Right kidney (tissue), 1 donor: ENCODE data around the gene ZNF862.
"Not testable (repeated sequence)": the region's sequence is repeated elsewhere in the genome, so short reads cannot be mapped to it uniquely, and the experiment has no call there.

Experiments used
- DNase-seq: peaks from one replicate; pipeline ENCODE4 v3.0.0-alpha.2; 2016

Gene ZNF862

DNA sequence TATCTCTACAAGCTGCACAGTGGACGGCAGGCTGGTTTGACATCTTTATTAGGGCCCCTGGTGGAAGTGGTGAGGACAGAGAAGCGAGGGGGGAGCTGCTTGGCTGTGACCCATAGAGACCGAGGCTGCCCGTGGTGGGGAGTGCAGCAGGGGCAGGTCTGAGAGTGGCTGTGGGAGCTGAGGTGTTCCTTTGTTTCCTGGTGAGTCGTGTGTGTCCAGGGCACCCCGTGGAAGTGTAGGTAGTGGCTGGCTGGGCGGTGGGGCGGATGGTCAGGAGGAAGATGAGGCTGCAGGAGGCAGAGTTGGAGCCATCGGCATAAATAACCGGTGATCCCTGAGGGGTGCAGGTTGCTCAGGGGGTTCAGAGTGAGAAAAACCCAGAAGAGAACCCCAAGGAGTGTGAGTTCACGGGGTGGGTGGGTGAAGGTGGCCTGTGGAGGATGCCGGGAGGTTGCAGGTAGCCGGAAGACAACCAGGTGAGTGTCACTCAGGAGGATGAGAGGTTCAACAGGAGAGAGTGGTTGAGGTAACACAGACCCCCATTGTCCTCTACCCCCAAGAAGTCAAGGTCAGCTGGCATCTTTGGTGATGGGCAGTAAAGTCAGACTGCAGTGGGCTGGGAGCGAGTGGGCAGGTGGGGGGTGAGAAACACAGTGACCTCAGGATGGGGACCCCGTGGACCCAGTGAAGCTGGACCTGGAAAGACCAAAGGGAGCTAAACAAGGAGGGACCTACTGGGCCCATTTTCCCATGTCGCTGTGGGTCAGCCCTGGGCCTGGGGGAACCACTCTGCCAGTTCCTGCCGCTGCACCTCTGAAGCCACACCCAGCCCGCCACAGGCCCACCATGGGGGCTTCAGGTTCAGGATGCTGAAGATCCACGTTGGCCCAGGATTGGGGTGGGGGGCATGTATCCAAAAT lies 43.4 kb downstream of the ZNF862 start:
- DNase-seq: no peak

DNA sequence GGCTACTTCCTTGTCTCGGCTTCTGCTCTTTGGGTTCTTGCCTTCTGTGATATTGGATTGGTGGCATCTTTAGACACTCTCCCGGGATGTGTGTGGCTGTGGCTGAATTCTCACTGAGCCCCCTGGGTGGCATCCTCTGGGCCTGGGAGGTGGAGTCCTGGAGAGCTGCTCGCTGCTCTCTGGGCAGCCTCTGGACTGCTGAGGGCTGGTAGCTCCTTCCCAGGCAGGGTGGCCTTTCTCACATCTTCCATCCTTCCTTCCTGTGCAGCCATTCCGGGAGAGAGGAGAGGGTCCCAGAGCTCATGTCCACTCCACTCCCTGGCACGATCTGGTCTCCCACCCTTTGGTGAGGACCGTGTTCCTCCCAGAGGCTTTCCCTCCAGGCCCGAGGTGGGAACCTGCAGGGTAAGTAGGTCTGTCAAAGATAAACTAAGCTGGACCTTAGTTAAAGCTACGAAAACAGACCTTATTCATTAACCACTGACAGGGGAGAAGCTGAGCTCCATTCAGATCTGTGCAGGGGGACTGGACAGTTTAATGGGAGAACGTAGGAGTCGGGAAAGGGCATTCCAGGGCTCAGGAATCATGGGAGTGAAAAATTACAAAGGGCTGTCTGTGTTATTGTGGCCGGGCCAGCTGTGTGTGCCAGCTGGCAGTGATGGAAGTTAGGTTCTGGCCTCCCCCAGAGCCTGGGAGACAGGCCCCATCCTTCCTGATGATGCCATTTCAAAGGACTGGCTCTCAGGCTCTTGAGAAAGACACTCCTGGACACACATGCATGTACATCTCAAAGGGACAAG lies 44.3 kb downstream of the ZNF862 start:
- DNase-seq: no peak

GRCh38 chr7:149883048-149883438 lies 44.9 kb downstream of the ZNF862 start:
- no peak for DNase-seq

DNA sequence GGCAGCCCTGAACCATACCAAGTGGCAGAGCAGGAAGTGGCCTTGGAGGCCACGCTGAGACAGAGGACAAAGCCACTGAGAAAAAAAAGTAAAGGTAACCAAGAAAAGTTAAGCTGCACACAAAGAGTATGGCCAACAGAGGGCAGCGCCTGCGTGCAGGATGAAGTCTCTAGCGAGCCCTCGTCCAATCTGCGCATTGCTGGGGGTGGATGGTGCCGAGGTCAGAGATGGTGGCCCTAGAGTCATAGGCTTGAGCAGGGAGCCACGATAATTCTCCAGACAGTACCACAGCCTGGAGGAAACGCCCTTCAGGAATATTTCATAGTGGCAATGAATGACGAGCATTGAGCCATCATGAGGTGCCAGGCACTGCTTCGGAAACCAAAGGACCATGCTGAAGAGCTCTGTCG lies 45.3 kb downstream of the ZNF862 start:
- DNase-seq: peak; percentile 49

GRCh38 chr7:149884016-149884415 lies 45.8 kb downstream of the ZNF862 start:
- DNase-seq: no peak

GRCh38 chr7:149884541-149884940 lies 46.4 kb downstream of the ZNF862 start:
- DNase-seq: no peak

- DNase-seq: no peak
Measured at GRCh38 chr7:149885191-149886017, 47.2 kb downstream of the ZNF862 start.

DNA sequence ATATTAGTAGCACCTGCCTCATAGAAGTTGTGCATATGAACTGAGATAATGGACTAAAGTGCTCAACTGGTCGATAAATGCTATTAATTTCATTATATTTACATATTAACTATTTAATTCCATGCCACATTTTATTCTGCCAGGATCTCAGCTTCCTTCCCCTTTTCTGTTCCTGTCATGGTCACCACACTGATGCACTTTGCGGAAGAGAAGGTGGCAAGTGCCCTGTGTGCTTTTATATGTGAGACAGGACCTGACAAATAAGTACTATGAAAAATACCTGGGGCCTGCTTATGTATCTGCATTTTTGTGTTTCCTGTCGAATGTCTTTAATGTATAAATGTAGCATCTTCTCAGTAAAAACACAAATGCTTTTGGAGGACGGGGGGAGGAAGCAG lies 47.8 kb downstream of the ZNF862 start:
- no peak for DNase-seq

DNA sequence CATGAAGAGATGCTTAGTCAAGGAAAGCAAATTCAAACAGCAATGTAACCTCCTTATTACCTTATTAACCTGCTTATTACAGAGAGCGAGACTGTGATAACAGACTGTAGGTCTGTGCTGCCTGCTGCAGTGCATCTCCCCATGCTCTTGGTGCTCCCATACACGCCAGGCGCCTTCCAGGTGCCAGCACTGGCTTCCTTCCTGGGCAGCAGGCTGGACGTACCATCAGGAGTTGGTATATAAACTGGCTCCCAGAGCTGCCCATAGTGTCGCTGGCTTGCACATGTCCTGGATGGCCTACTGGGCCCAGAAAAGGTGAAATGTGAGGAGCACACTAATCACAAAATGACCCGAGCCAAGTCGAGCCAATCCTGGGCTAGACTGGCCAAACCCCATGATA lies 49.1 kb downstream of the ZNF862 start:
- DNase-seq: no peak

- not testable (repeated sequence) for DNase-seq
Measured at GRCh38 chr7:149890715-149891114, 52.5 kb downstream of the ZNF862 start.

DNA sequence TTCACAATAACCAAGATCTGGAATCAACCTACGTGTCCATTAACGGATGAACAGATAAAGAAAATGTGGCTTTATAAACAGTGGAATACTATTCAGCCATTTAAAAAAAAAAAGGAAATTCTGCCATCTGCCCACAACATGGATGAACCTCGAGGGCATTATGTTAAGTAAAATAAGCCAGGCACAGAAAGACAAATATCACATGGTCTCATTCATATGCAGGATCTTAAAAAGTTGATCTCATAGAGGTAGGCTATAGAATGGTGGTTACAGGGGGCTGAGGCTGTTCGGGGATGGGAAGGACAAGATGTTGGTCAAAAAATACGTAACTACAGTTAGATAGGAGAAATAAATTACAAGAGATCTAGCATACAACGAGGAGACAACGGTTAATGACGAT lies 56.8 kb downstream of the ZNF862 start:
- DNase-seq: not testable (repeated sequence)

DNA sequence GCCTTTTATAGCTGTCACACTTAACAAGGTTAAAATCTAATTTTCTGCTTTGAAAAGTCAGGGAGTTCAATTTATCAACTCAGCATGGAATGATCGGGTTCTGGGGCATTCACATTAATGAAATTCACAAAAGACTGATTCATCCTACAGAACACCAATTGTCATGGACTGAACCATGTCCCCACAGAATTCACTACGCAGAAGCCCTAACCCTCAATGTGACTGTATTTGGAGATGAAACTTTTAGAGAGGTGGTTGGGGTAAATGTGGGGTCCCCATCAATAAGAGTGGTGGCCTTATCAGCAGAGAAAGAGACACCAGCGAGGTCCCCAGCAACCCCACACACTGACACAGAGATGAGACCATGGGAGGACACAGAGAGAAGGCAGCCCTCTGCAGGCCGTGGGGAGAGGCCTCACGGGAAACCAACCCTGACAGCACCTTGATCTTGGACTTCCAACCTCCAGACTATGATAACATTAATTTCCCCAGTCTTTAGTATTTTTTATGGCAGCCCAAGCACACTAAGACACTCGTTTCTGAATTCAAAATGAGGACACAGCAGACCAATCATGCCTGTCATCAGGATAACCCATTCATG lies 69.7 kb downstream of the ZNF862 start:
- DNase-seq: not testable (repeated sequence)

GRCh38 chr7:149910219-149910618 lies 72.0 kb downstream of the ZNF862 start:
- not testable (repeated sequence) for DNase-seq

GRCh38 chr7:149912126-149912525 lies 74.0 kb downstream of the ZNF862 start:
- DNase-seq: not testable (repeated sequence)
